ENCODE data around the gene PROX1.

PROX1 gene

GRCh38 chr1:214002472-214002871 is 14.7 kb downstream of the PROX1 start:
- DNase-seq: peak; percentile 64

GRCh38 chr1:214003233-214003632 is 15.5 kb downstream of the PROX1 start:
- DNase-seq: peak; percentile 15

DNA sequence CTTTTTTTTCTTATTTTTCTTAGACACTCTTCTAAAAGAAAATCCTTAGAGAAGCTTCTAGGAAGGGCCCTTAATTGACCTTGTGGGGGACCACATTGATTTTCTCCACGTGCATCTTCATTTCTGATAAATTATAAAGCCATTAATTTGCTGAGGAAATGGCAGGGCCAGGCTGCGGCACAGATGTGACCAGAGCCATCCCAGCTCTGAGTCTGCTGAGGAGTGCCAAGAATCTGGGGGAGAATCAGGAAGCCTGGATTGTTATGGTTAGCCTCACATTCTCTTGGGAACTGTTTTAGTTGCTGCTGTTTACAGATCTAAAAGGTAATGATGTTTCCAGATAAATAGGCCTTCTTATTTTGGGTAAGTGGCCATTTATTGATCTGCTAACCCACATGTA is 16.2 kb downstream of the PROX1 start:
- no peak for DNase-seq

DNA sequence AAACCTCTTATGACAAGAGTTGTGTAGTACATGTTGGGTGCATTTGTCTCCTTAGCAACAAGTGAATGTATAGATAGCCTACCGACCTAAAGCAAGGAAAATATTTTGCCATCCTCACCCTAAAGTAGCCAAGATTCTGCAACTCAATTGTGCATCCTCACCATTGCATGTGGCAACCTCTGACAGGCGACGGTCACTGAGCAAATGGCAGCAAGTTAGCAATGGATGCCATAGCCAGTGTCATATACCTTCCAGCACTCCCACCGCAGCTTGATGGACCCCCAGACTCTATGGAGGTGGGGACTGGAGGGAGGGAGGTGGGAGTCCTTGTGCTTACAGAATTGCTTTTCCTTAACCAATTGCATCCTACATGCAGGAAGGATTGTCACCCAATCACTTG is 17.0 kb downstream of the PROX1 start:
- no peak for DNase-seq

- no peak for DNase-seq
Measured at GRCh38 chr1:214005708-214006107, 17.9 kb downstream of the PROX1 start.

DNA sequence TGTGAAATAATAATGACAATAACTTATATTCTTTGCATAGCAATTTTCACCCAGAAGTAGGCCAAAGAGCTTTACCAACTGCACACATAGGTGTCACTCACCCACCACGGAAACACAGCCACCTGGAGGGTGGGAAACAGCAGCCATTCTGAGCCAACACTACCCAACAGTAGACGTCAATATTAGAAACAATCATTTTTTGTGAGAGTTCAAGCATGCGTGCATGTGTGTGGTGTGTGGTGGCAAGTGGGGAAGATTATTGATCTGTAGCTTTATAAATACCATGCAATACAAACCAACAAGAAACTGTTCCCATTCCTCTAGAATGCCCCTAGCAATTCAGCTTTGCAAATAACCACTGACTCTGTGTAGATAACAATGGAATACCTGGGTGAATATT is 19.1 kb downstream of the PROX1 start:
- DNase-seq: no peak

GRCh38 chr1:214008347-214008746 is 20.6 kb downstream of the PROX1 start:
- no peak for DNase-seq

DNA sequence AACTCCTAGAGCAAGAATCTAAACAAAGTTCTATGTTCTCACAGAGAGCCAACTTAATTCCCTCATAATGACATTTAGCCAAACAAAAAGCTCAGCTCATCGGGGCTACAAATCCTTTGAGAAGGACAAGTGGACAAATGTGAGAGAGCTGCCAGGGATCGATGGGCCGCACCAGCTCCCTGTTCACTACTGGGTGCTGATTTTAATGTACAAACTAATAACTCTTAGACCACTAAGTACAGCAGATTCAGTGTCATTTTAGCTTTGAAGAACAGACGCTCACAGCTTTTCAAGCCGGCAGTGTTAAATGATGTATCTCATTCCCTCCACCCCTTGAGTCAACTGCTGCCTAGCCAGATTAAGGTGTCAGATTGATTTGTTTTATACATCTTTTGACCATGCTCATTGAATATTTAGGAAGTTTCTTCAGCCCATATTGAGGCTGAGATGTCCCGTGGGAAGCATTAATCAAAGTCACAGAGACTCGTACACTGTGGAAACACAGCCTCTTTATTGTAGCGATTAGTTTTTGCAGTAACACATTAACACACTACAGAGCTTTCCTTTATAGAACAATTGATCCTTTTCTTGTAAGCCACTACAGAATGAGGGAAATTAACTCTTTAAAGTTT is 21.1 kb downstream of the PROX1 start:
- no peak for DNase-seq

GRCh38 chr1:214009423-214010196 is 21.8 kb downstream of the PROX1 start:
- no peak for DNase-seq

DNA sequence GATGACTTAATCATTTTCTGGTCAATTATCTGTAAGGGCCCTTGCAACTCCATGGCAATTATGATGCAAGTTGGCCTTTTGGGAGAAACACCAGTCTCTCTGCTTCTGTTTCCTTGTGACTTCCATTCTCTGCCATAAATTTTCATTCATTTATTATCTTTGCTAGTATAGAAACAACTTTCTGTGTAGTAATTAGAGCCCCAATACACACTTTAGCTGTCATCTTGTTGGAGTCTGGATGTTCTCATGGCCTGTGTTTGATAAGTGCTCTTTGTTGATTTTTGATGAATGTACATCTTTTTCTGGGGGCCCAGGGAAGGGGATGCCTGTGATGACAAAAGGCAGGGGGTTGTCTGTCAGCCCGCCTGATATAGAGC is 22.4 kb downstream of the PROX1 start:
- no peak for DNase-seq

DNA sequence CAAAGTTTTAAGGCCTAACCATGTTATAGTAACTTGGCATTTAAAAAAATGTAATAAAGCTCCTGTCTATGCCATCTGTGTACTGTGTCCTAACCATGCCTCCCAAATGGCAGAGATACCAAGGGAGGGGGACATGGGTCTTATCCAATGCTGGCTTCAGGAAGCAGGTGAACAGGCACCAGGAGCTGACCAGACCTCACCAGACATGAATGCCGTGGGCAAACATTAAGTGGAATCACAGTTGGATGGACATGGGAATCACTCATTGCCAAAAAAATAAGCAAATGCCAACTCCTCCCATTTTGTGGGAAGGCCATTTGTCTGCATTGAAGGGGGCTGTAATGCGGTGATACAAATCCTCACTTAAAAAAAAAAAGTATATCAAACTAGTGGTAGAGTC is 22.9 kb downstream of the PROX1 start:
- no peak for DNase-seq

DNA sequence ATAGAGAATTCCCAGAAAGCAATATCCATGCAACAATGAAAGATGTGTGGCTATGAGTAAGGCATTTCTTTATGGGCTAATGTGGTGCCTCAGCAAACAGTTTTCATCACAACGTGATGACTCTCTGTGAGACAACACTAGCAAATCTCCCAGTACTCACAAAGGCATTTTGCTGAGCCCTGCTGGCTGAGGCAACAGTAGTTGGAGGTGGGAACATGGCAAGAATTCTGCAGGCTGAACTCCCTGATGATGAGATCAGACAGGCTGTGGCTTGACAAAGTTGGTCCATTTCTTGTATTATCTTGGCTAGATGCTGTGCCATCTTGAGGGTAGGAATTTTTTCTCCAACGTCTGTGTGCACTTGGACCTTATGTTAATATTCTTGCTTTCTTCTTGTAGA is 24.6 kb downstream of the PROX1 start:
- DNase-seq: no peak

GRCh38 chr1:214013614-214014377 is 26.0 kb downstream of the PROX1 start:
- DNase-seq: no peak

DNA sequence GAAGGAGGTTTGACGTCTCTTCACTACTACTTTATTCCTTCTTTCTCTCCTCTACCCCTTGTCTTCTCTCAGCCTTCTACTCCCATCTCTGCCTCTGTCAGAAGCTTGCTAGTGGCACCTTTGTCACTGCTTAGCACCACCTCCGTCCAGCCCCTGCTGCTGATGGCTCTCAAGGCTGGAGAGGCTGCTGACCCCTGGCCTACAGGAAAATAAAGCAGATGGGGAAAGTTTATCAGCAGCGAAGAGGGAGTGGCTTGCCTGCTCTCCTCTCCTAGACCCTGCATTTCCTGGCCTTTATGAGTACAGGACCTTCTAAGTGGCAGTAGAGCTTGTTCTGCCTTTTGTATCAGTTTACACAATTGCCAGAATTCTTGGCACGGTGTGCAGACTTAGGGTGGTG is 27.0 kb downstream of the PROX1 start:
- no peak for DNase-seq

DNA sequence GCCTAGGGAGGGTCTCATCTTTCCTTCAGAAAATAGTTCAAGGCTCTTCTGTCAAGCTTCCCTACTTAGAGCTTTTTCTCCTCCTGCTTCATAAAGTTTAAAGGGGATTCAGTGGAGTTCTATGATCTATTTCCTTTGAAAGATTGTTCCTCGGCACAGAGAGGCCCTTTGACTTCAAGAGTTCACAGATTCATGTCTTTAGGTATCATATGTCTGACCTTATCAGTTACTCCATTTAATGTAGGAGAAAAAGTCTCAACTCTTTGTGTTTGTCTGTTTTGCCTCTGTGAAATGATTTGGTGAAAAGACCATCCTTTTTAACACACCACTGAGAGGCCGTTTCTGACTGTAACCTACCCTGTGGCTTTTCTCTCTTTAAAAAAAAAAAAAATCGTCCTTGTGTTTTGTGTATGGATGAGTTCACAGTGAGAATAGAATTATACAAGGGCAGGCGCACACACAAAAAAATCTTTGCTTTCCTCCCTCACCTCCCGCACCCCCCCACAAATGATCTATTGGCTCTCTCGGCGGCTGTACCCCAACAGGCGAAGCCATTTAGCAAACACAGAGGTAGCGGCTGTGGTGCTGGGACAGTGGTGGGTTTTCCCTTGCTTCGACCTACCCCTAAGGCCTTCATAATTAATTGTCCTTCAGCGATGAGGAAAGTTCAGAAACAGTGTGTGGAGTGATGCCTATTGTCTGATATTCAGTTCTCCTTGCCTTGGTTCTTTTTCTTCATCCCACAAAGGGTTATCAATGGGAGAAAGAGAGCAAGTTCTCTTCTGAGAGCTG is 29.6 kb downstream of the PROX1 start:
- no peak for DNase-seq

DNA sequence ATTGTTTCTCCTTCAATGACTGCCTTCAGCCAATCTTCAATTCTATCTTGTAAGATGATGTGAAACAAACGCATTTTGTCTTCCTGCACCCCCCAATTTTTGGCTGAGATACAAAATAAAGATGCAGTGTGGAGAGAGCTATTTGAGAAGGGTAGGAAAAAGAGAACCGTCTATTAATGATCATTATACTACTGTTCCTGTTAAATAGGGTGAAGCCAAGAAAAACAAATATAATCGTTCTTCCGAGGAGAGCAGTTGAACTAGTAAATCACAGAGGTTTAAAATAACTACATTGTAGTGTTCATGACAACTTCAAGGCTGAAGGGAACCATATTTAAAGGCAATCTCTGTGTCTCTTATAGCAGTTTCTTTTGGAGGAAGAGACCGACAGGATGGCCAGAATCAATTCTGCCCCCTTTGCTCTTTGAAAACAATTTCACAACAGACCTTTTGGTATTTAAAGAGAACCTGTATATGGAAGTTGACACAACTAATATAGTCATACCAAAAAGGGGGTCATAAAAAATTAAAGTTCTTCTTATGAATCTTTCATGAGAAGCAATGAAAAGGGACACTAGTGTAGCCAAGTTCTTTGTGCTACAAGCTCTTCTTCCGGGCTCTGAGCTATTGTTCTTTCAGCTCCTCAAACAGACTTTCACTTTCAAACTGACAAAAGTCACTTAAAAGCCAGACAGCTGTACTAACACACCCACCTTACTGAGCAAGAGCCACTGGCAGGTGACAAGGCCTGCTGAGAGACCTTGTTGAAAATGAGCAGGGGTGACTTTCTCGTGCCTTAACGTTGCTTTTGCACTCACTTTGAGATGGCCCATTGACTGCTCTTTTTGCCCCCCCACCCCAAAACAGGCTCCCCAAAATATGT is 30.9 kb downstream of the PROX1 start:
- peak; percentile 85 for DNase-seq

DNA sequence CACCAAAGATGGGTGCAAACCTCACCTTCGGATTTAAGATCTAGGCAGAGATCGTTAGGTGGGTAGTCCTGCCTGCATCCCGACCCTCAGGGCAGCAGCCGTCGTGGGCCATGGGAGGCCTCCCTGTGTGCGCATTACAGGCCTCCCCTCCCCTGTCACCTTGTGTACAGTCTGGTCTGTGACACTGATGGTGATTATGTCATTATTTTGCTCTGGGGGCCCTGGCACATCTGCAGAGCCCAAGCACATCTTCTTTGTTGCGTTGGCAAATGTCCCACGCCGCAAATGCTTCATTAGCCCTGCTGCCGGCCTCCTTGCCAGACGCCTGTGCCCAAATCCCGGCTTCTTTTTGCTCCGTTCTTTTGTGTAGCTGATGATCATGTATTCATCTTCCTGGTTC is 31.7 kb downstream of the PROX1 start:
- no peak for DNase-seq

GRCh38 chr1:214021321-214021720 is 33.5 kb downstream of the PROX1 start:
- no peak for DNase-seq

DNA sequence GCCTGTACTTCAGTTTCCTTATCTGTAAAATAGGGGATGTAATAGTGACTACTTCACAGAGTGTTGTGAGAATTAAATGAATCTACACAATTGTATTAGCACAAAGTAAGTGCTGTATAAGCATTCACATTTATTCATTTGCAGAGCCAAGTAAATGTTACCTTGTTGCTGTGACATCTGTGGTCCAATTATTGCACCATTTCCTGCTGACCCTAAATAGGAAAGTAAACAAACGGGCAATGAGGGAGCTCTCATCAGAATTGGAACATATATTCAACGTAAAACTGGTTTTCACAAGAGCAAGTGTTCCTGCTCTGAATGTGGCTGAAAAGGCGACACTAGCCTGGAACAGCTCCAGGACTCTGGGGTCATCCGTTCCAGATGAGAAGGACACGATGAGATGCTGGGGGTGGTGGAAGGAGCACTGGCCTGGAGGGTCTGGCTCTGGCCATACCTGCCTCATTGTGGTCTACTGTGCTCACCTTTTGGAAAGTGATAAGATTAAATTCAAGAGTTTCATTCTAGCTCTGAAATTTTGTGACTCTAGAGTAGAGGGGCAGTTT is 34.5 kb downstream of the PROX1 start:
- DNase-seq: peak; percentile 49

GRCh38 chr1:214022810-214023425 is 35.1 kb downstream of the PROX1 start:
- no peak for DNase-seq

DNA sequence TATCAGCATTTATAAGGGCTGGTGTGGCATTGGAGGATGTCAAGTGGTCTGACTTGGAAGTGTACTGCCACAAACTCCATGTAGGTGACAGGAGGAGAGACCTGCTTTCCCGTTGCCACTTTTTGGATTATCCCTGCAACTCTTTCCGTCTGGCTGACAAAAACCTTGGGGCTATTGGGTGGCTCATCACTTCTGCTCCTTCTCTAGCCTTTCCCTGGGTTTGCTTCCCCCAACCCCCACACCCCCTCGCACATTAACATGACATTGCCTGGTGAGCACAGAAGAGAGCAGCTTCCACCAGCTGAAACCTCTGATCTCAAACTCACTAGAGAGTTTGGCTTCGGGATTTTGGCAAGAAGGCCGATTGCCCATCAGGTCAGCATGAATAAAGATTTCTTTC is 39.2 kb downstream of the PROX1 start:
- DNase-seq: no peak
